ENCODE results near the gene LMNA. TPM values are rescaled to one million over a fixed set of nuclear protein-coding genes. Genes with fewer than 3 reads are reported as not detected.
"Not testable (repeated sequence)": the region's sequence is repeated elsewhere in the genome, so short reads cannot be mapped to it uniquely, and the experiment has no call there.

LMNA gene
- polyA plus RNA-seq, 3 donors: 71.7 to 83.8 (median 82.5) TPM

GRCh38 chr1:156157506-156157905, 43.0 kb downstream of the LMNA start:
- DNase-seq (ENCODE audit: low read depth in 3 of 3, low spot score in 2 of 3): no peak

- no peak for DNase-seq (ENCODE audit: low read depth in 3 of 3, low spot score in 2 of 3)
Measured at GRCh38 chr1:156157966-156158365, 43.5 kb downstream of the LMNA start.

DNA sequence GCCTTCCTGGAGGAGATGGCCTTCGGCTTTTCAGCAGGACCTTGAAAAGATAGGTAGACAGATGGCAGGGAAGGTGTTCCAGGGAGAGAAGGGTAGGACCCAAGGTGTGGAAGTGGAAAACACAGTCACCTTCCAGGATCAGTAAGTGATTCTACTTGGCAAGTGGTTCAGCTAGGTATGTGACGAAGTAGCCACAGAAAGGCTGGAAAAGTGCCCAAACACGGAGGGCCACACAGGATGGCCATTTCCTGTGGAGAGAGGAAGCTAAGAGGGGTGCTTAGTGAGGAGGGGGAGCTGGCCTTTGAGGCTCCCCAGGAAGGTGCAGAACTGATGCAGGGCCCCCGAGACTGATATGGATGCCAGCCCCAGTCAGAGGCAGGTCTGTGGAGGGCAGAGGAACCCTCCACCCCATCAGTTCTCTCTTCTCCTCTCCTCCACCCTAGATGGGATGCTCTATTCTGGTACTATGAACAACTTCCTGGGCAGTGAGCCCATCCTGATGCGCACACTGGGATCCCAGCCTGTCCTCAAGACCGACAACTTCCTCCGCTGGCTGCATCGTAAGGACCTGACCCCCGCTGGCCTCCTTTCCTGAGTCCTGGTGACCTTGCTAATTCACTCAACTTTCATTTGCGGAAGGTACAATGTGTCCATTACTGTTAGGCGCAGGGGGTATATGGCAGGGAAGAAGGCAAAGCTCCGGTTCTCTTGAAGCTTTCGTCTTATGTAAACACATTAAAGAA, 45.7 kb downstream of the LMNA start:
- DNase-seq (ENCODE audit: low read depth in 3 of 3, low spot score in 2 of 3): no peak

GRCh38 chr1:156160743-156161171, 46.2 kb downstream of the LMNA start:
- DNase-seq (ENCODE audit: low read depth in 3 of 3, low spot score in 2 of 3): peak in 1 of 3 donors; percentile 61

GRCh38 chr1:156162430-156163037, 48.0 kb downstream of the LMNA start:
- no peak for DNase-seq (ENCODE audit: low read depth in 3 of 3, low spot score in 2 of 3)

GRCh38 chr1:156163712-156164111, 49.2 kb downstream of the LMNA start:
- DNase-seq (ENCODE audit: low read depth in 3 of 3, low spot score in 2 of 3): no peak

DNA sequence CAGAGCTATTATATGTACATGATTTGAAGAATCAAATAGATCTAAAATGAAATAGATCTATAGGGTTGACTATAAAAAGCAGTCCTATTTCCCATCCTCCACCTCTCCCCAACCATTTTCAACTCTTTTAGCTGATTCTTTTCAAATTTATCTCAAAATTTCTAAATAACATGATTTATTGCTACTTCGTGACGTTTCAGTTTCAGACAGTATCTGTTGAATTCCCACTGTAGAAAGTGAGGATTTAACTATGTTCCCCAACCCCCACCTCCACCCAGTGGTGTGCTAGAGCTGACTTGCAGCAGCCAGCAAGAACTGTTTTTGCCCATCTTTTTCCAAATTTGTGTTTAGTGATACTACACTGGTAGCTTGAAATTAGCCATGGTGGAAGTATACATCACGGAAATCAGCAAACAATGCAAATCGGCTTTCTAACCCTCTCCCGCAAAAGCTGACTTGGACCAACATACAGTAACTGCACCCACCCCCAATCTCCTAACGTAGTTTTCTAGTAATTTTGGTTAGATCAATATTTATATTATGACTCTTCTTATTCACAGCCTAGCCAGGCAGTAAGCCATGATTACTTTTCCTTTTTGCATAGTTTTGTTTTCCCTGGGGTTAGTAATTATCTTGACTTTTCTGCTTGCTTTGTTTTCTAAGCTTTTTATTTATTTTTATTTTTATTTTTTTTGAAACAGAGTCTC, 49.8 kb downstream of the LMNA start:
- DNase-seq (ENCODE audit: low read depth in 3 of 3, low spot score in 2 of 3): no peak

DNA sequence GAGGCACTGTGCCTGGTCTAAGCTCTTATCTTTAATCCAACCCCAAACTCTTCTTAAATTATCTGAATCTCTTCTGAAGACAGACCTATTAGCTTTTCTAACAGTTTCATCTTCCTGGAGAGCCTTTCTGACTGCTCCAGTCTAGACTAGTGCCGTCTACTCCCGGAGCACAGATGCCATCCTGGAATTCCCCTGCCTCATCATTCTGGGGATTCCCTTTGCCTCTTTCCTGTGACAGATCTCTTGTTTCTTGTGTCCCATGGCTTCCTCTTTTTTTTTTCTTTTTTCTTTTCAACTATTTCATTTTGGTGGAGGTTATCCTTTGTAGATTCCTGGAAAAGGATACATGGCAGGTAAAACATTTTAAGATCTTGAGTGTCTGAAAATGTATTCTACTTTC, 50.6 kb downstream of the LMNA start:
- no peak for DNase-seq (ENCODE audit: low read depth in 3 of 3, low spot score in 2 of 3)

DNA sequence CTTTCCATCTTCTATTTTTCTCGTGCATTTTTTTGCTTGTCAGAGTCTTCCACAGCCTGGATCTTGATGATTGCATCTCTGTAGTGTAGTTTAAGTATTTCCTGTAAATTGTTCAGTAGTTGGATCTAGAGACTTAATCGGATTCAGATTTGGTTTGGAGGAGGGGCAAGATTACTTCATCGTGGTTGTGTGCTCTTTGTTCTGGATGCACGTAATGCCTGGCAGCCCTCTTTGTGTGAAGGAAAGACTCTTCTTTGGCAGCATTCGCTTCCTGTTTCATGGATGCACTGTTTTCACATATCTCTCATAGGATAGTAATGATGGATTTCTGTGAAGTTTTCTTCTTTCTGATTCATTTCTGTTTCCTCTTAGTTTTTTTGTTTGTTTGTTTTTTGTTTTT, 53.0 kb downstream of the LMNA start:
- no peak for DNase-seq (ENCODE audit: low read depth in 3 of 3, low spot score in 2 of 3)

DNA sequence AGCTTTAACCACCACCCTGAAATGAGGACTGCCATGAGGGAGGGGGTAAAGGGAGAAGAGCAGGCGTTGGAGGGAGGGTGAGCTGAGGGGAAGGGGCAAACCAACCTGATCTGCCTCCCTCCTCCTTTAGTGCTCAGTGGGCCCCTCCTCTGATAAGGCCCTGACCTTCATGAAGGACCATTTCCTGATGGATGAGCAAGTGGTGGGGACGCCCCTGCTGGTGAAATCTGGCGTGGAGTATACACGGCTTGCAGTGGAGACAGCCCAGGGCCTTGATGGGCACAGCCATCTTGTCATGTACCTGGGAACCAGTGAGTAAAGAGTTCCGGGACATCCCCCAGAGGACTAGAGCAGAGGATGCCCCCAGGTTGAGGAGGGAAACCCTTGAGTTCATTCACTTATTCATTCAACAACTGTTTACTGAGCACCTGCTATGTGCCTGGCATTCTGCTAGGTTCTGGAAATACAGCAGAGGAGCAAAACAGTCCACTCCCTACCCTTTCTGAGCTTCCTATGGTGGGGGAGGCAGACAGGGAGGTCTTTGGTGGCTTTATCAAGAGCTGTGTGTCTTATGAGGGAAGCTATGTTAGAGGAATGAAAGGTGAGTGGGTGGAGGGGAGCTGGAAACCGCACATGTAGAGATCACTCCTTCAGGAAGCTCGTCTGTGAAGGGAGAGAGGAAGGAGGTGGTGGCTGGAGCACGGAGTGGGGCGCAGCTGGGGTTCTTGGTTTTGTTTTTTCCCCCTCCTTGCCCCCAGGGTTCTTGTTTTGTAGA, 58.4 kb downstream of the LMNA start:
- no peak for DNase-seq (ENCODE audit: low read depth in 3 of 3, low spot score in 2 of 3)

DNA sequence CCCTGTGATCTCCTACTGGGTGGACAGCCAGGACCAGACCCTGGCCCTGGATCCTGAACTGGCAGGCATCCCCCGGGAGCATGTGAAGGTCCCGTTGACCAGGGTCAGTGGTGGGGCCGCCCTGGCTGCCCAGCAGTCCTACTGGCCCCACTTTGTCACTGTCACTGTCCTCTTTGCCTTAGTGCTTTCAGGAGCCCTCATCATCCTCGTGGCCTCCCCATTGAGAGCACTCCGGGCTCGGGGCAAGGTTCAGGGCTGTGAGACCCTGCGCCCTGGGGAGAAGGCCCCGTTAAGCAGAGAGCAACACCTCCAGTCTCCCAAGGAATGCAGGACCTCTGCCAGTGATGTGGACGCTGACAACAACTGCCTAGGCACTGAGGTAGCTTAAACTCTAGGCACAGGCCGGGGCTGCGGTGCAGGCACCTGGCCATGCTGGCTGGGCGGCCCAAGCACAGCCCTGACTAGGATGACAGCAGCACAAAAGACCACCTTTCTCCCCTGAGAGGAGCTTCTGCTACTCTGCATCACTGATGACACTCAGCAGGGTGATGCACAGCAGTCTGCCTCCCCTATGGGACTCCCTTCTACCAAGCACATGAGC, 62.2 kb downstream of the LMNA start:
- DNase-seq (ENCODE audit: low read depth in 3 of 3, low spot score in 2 of 3): no peak

DNA sequence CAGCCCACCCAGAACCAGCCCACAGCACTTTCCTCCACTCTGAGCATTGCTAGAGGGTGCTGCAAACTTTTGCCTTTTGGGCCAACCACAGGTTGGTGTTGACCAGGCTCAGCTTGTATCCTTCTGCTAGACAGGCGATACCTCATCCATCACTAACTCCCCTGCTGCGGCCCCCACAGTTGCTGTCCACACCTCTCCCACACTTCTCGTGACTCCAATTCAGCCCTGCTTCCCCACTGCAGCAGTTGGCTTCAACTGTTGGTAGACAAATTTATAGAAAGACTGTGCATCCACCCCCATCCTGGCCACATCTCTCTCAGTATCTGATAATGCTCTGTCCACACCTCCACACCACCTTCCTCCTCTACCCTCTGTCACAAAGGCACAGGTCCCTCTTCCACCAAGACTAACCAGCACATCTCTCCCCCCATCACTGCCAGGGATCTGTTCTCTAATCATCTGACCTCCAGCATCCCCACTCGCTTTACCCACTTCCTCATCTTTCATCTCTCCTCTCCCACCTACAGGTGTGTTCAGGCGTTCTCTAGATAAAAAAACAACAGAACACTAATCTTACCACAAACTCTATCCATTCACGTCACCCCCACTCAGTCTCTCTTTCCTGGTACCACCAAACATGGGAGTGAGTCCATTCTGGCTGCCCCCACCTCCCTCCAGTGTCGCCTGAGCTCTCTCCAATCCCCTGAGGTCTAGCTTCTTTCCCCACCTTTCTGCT, 63.6 kb downstream of the LMNA start:
- no peak for DNase-seq (ENCODE audit: low read depth in 3 of 3, low spot score in 2 of 3)

- DNase-seq (ENCODE audit: low read depth in 3 of 3, low spot score in 2 of 3): no peak
Measured at GRCh38 chr1:156180471-156180870, 66.0 kb downstream of the LMNA start.

GRCh38 chr1:156181391-156181924, 66.9 kb downstream of the LMNA start:
- DNase-seq (ENCODE audit: low read depth in 3 of 3, low spot score in 2 of 3): not testable (repeated sequence)

DNA sequence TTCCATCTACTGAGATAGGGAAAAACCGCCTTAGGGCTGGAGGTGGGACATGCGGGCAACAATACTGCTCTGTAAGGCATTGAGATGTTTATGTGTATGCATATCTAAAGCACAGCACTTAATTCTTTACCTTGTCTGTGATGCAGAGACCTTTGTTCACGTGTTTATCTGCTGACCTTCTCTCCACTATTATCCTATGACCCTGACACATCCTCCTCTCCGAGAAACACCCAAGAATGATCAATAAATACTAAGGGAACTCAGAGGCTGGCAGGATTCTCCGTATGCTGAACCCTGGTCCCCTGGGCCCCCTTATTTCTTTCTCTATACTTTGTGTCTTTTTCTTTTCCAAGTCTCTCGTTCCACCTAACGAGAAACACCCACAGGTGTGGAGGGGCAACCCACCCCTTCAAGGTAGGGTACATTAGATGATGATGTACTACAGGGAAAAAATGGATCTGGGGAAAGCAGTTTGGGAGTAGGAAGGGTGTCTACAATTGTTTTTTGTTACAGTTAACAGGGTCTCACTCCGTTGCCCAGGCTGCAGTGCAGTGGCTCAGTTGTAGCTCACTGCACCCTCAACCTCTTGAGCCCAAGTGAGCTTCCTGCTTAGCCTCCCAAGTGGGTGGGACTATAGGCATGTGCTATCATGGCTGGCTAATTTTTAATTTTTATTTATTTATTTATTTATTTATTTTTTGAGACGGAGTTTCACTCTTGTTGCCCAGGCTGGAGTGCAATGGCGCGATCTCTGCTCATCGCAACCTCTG, 67.7 kb downstream of the LMNA start:
- not testable (repeated sequence) for DNase-seq (ENCODE audit: low read depth in 3 of 3, low spot score in 2 of 3)

GRCh38 chr1:156186347-156187177, 72.1 kb downstream of the LMNA start:
- DNase-seq (ENCODE audit: low read depth in 3 of 3, low spot score in 2 of 3): not testable (repeated sequence)
